ENCODE measurements around the gene RREB1. TPM values are rescaled to one million over a fixed set of nuclear protein-coding genes. Genes with fewer than 3 reads are reported as not detected.

RREB1 gene
- total RNA-seq, 1 experiment from 2014 or later = 35.8 TPM

GRCh38 chr6:7214468-7214867 is 106.7 kb downstream of the RREB1 start:
- Histone ChIP-seq H2BK15ac (ENCODE audit: low read depth, low read length) (no peak overlapping the region), H2BK12ac (ENCODE audit: insufficient read length, low read depth, low read length) (no peak overlapping the region), H4K20me1 (ENCODE audit: control insufficient read depth, insufficient read depth, insufficient read length) (no peaks in the 10 kb centered on the region), H3K18ac (ENCODE audit: insufficient read length, low read depth, low read length) (no peak overlapping the region), H3K56ac (ENCODE audit: insufficient read length, low read depth, low read length) (no peak overlapping the region), H3T11ph (ENCODE audit: low read length) (no peak overlapping the region), H4K5ac (ENCODE audit: insufficient read length, low read depth, low read length) (no peak overlapping the region), H3K4me2 (ENCODE audit: insufficient read depth, insufficient read length, low read length) (no peak overlapping the region), H2BK20ac (ENCODE audit: low read depth, low read length, poor library complexity, severe bottlenecking) (no peak overlapping the region), H3K23ac (ENCODE audit: insufficient read length, low read depth, low read length) (no peak overlapping the region), H2BK5ac (ENCODE audit: insufficient read length, low read length) (no peak overlapping the region), H2BK120ac (ENCODE audit: low read depth, low read length, poor library complexity, severe bottlenecking) (no peak overlapping the region), H3K9ac (ENCODE audit: extremely low read depth, insufficient read length, low read length) (no peak overlapping the region), H3K79me1 (ENCODE audit: insufficient read depth, low read depth, low read length, poor library complexity, severe bottlenecking) (no peaks in the 10 kb centered on the region), H3K4ac (ENCODE audit: low read depth, low read length) (no peak overlapping the region), H3K9me3 (ENCODE audit: control insufficient read depth, low read depth, low read length) (no peaks in the 10 kb centered on the region), H4K8ac (replicated peaks; ENCODE audit: insufficient read length, low read depth, low read length) (no peak overlapping the region), H3K14ac (ENCODE audit: insufficient read depth, low read length) (no peak overlapping the region), H3K4me1 (ENCODE audit: insufficient read depth, low read length) (no peaks in the 10 kb centered on the region), H3K23me2 (ENCODE audit: insufficient read length, low read depth, low read length, poor library complexity, severe bottlenecking) (no peaks in the 10 kb centered on the region), H3K27me3 (ENCODE audit: insufficient read depth, low read length) (no peaks in the 10 kb centered on the region), H3K79me2 (ENCODE audit: insufficient read depth, low read length) (no peaks in the 10 kb centered on the region), H2AK5ac (ENCODE audit: insufficient read length, low read length) (no peak overlapping the region), H2AFZ (ENCODE audit: low read length) (no peak overlapping the region), H3K27ac (ENCODE audit: insufficient read length, low read depth, low read length) (no peak overlapping the region), H4K91ac (ENCODE audit: insufficient read length, low read depth, low read length) (no peak overlapping the region)
- no peak for DNase-seq
- Mint-ChIP-seq H3K4me3 (no peak overlapping the region), H3K27me3 (ENCODE audit: low read depth) (no peaks in the 10 kb centered on the region), H3K36me3 (ENCODE audit: insufficient read depth in 1 of 3, low read depth in 3 of 3) (peaks cover 15 to 54% (median 34%) of the 10 kb centered on the region in 3 experiments; a peak in 6 of 7 replicates), H3K4me1 (peaks cover 13 to 21% of the 10 kb centered on the region in 2 experiments), H3K9me3 (no peaks in the 10 kb centered on the region), H3K27ac (no peak overlapping the region; a peak in 1 of 7 replicates)
- no peak for TF ChIP-seq CTCF (conservative IDR thresholded peaks at IDR 0.05)
- no CpG with 5 or more reads among the region's 5 CpGs for WGBS (ENCODE audit: extremely low coverage, insufficient read length, low lambda C conversion rate)

Data from H9 (cell line).